Keratinocyte (primary cell): ENCODE data around the gene LTV1. TPM values are rescaled to one million over a fixed set of nuclear protein-coding genes. Genes with fewer than 3 reads are reported as not detected.

Experiments
- DNase-seq: peaks from one replicate; pipeline ENCODE4 v3.0.0-alpha.2; 2011; ENCODE audit warnings: low read depth, missing footprints, low spot score
- FAIRE-seq: peaks from 2 replicates; lab custom pipeline; 2011; peaks lifted over from hg19 to GRCh38; lab: Jason Lieb, UNC
- H2AFZ ChIP-seq: 2 replicates; pipeline ENCODE4 v1.6.0; 2012; ENCODE audit warnings: low read length, control low read depth, inconsistent platforms; ENCODE audit not compliant: control insufficient read depth
- H3K27ac ChIP-seq: 2 replicates; pipeline ENCODE4 v1.5.1; 2011; ENCODE audit warnings: low read length; ENCODE audit not compliant: control insufficient read depth, insufficient read depth
- H3K27me3 ChIP-seq: 3 replicates; pipeline ENCODE4 v1.6.0; 2011; ENCODE audit warnings: low read length; ENCODE audit not compliant: control insufficient read depth, insufficient read depth; ENCODE audit errors: extremely low read depth
- H3K36me3 ChIP-seq, 2 experiments: 2 replicates in 1 of 2; 3 replicates in 1 of 2; pipeline ENCODE4 v1.5.1; 2011; ENCODE audit warnings: low read length in 2 of 2, mild to moderate bottlenecking in 1 of 2; ENCODE audit not compliant: control insufficient read depth in 2 of 2, insufficient read depth in 2 of 2; ENCODE audit errors: extremely low read depth in 1 of 2
- H3K4me1 ChIP-seq: 3 replicates; pipeline ENCODE4 v1.5.1; 2011; ENCODE audit warnings: low read length; ENCODE audit not compliant: control insufficient read depth, insufficient read depth; ENCODE audit errors: extremely low read depth
- H3K4me2 ChIP-seq: 3 replicates; pipeline ENCODE4 v1.6.0; 2011; ENCODE audit warnings: low read depth, low read length; ENCODE audit not compliant: control insufficient read depth, insufficient read depth; ENCODE audit errors: extremely low read depth
- H3K4me3 ChIP-seq, 3 experiments: fragments of 200-600 bp in 1 of 3; sonication (generic) in 1 of 3; 2 replicates in 2 of 3; 3 replicates in 1 of 3; pipeline ENCODE4 v1.5.1; 2011 to 2016; ENCODE audit warnings: low read length in 3 of 3, mild to moderate bottlenecking in 3 of 3, control low read depth in 2 of 3, inconsistent platforms in 1 of 3, low read depth in 1 of 3, mixed read lengths in 1 of 3, mixed run types in 1 of 3, moderate library complexity in 1 of 3; ENCODE audit not compliant: control insufficient read depth in 2 of 3, insufficient read depth in 2 of 3; ENCODE audit errors: extremely low read depth in 1 of 3
- H3K79me2 ChIP-seq: 2 replicates; pipeline ENCODE4 v1.6.0; 2012; ENCODE audit warnings: low read length; ENCODE audit not compliant: control insufficient read depth, insufficient read depth
- H3K9ac ChIP-seq: 3 replicates; pipeline ENCODE4 v1.6.0; 2011; ENCODE audit warnings: low read length; ENCODE audit not compliant: control insufficient read depth, insufficient read depth; ENCODE audit errors: extremely low read depth
- H3K9me1 ChIP-seq: 3 replicates; pipeline ENCODE4 v1.6.0; 2011; ENCODE audit warnings: low read length; ENCODE audit not compliant: control insufficient read depth, insufficient read depth; ENCODE audit errors: extremely low read depth
- H3K9me3 ChIP-seq: 2 replicates; pipeline ENCODE4 v1.5.1; 2012; ENCODE audit warnings: low read depth, low read length; ENCODE audit not compliant: control insufficient read depth
- H4K20me1 ChIP-seq: 3 replicates; pipeline ENCODE4 v1.6.0; 2011; ENCODE audit warnings: low read length; ENCODE audit not compliant: control insufficient read depth, insufficient read depth; ENCODE audit errors: extremely low read depth
- CTCF ChIP-seq, 3 experiments: IDR thresholded peaks in 1 of 3; conservative IDR thresholded peaks in 1 of 3; optimal IDR thresholded peaks in 1 of 3; 2 replicates in 2 of 3; 3 replicates in 1 of 3; pipeline versions ENCODE3 to v1.5.1; 2011; ENCODE audit warnings: low read length in 3 of 3, mild to moderate bottlenecking in 3 of 3, moderate library complexity in 2 of 3, control low read depth in 1 of 3, inconsistent platforms in 1 of 3; ENCODE audit not compliant: insufficient read depth in 2 of 3; ENCODE audit errors: extremely low read depth in 1 of 3
- EZH2 ChIP-seq: IDR thresholded peaks from one replicate; pipeline ENCODE4 v1.6.1; 2012; ENCODE audit warnings: inconsistent platforms, mild to moderate bottlenecking, low read length, moderate library complexity
- dilution Hi-C: fragments of 300-500 bp; cut with MboI; formaldehyde crosslinking; loops from one replicate; pipeline ENCODE4 v1.7.0; 2020; ENCODE audit warnings: low sequenced_read_pairs; ENCODE audit not compliant: extremely low pct_ligation_motif_present
- polyA plus RNA-seq, 5 experiments: library from polyadenylated mRNA; depleted of rRNA in 3 of 5; stranded (reverse) in 3 of 5; stranded (forward) in 1 of 5; unstranded in 1 of 5; fragments of >200 nt; gene quantifications; 1 replicate in 1 of 5; 2 replicates in 3 of 5; 3 replicates in 1 of 5; pipeline versions ENCODE4 v1.2.1 to v1.2.3, GENCODE V29; 2011 to 2012; ENCODE audit warnings: missing spikeins in 2 of 5, low read depth in 1 of 5, low replicate concordance in 1 of 5

LTV1 gene
- polyA plus RNA-seq, 1 donor (not counting 4 experiments of a cell fraction or from before 2014, with no cell fraction given), result 35.2 TPM

DNA sequence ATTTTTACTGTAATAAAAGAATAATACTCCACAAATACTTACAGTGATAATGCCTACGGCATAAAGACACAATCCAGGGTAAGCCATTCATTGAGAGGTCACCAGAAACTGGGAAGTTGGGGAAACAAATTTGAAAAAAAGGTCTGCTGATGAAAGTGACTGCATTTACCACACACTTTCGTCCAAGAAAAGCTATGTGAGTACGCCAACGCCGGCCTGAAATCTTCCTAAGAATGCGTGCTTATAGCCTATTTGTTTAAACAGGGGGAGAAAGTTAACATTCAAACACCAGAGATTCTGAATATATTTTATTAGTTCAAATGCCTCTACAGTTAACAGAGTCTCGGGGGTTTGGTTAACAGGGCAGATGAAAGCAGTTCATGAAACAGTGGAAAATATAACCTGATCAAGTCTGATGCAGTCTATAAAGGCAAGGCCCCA is 657 bp upstream of the LTV1 start:
- Histone ChIP-seq H3K36me3 (peaks cover under 1 to 15% of the 10 kb centered on the region in 2 experiments), H3K79me2 (peaks cover 37% of the 10 kb centered on the region), H3K9ac (peak overlapping the region; percentile 97), H3K4me1 (peaks cover 7% of the 10 kb centered on the region), H4K20me1 (no peaks in the 10 kb centered on the region), H3K27me3 (no peaks in the 10 kb centered on the region), H3K4me2 (peak overlapping the region; percentile 96), H3K9me3 (no peaks in the 10 kb centered on the region), H3K4me3 (peak overlapping the region; percentile 70 to 98 (median 90)), H2AFZ (peak overlapping the region; percentile 99), H3K9me1 (no peaks in the 10 kb centered on the region), H3K27ac (peak overlapping the region; percentile 96)
- DNase-seq (no peak), FAIRE-seq (no peak)
- no peak for TF ChIP-seq CTCF (optimal IDR thresholded peaks at IDR 0.05 in 1 of 3, IDR thresholded peaks at IDR 0.05 in 1 of 3, conservative IDR thresholded peaks at IDR 0.05 in 1 of 3; ENCODE audit: extremely low read depth in 1 of 3, insufficient read depth in 2 of 3, low read length in 3 of 3)
- TF ChIP-seq EZH2, result no peak
- dilution Hi-C loops, result no loop called here

DNA sequence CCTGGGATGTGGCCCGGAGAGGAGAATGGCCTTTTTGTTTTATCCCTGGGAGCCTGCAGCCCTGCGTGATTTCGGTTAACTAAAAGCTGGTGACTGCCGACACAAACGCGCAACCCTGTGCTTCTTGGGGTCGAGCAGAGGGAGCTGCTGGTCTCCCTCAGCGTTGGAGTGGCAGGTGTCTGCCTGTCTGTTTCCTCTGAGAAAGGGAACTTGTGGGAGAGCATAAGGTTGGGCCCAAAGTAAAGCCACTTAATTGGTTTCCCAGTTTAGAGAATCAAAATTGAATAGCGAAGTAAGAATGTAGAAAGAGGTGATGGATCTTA is 500 bp downstream of the LTV1 start:
- no peaks in the 10 kb centered on the region for H3K9me1 ChIP-seq
- H3K4me2 ChIP-seq, result peak overlapping the region; percentile 96
- H4K20me1 ChIP-seq, result no peaks in the 10 kb centered on the region
- no peaks in the 10 kb centered on the region for H3K9me3 ChIP-seq
- no peak for TF ChIP-seq CTCF (optimal IDR thresholded peaks at IDR 0.05 in 1 of 3, IDR thresholded peaks at IDR 0.05 in 1 of 3, conservative IDR thresholded peaks at IDR 0.05 in 1 of 3; ENCODE audit: extremely low read depth in 1 of 3, insufficient read depth in 2 of 3, low read length in 3 of 3)
- TF ChIP-seq EZH2, result no peak
- dilution Hi-C loops, result no loop called here
- FAIRE-seq, result no peak
- H3K27ac ChIP-seq, result peak overlapping the region; percentile 96
- H3K79me2 ChIP-seq, result peaks cover 43% of the 10 kb centered on the region
- H3K9ac ChIP-seq, result peak overlapping the region; percentile 97
- peaks cover 5 to 21% of the 10 kb centered on the region in 2 experiments for H3K36me3 ChIP-seq
- DNase-seq, result no peak
- no peaks in the 10 kb centered on the region for H3K27me3 ChIP-seq
- H2AFZ ChIP-seq, result peak overlapping the region; percentile 94
- H3K4me3 ChIP-seq, result peak overlapping the region; percentile 70 to 98 (median 90)
- H3K4me1 ChIP-seq, result peaks cover 7% of the 10 kb centered on the region
